ENCODE measurements around the gene ZCCHC3.

ZCCHC3 gene

DNA sequence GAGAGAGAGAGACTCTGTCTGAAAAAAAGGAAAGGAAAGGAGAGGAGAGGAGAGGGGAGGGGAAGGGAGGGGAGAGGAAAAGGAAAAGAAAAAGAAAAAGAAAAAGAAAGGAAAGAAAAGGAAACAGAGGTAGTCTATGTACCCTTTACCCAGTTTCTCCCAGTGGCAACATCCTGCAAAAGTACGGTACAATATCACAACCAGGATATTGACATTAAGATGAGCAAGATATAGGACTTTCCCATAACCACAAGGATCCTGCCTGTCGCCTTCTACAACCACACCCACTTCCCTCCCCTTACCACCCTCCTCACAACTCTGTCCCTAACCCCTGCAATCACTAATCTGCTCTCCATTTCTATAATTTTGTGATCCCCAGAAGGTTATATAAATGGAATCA lies 10.9 kb upstream of the ZCCHC3 start:
- no peak for DNase-seq

DNA sequence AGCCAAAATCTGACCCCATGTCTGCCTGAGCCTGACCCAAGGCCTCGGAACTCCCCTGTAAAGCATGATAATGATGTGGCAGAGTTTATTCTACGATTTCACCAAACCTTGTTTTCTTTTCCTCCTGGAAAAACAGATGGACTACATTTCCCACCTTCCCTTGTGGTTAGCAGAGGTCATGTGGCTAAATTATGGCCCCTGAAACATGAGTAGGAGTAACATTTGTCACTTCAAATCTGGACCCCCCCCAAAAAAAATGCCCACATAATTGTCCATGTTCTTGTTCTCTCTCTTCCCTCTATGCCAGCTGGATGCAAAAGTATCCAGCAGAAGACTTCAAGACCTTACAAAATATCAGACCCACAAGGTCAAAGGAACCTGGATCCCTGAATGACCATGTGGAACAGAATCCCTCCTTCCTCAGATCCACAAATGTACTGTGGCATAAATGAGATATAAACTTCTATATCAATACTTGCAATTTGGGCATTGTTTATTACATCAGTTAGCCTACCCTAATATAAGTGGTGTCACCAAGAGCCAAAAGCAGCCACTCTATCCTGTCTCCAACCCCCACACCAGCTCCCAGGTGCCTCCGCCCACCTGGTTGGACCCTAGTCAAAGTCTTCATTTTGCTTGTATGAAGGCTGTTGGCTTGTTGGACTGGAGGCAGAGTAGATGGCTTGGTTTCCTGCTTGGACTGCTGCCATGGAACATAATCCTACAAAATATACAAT lies 8.2 kb upstream of the ZCCHC3 start:
- DNase-seq: no peak

- no peak for DNase-seq
These were observed 7.7 kb upstream of the ZCCHC3 start for GRCh38 chr20:289693-290083.

DNA sequence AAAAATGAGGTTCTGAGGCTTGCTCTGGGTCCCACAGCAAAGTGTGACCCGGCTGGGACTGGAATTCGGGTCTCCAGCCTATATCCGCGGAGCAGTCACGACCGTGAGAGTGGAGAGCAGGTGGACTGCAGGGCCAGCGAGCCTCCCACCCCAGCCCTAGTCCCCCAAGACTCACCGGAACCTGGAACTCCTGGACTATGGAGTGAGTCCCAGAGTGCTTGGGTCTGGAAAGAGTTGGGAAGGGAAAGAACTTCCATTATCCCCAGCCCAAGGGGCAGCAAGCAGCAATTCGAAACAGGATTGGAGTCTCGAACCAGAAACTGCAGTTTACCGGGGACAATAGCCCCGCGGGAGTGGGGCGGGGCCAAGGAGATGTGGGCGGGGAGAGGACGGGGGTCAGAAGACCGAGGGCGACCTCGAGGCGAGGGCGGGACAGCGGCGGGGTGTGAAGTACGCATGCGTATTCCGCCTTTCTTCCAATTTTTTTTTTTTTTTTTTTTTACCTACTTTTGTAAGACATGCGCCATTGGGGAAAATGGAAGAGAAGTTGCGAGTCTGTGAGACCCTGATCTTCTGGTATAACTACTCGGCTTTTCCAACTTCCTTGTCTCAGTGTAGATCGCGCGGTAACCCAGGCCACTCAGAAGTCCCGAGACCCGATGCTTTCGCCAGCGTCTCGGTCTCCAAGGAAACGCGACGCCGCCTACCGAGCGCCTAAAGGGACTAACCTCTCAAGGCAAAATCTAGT lies 7.1 kb upstream of the ZCCHC3 start, which contains the start of gene C20orf96:
Gene C20orf96 (minus strand): TSS at position 667 of the 748 bp plus-strand sequence. CDS start 140 bp downstream, at position 527.
- peak; percentile 82 for DNase-seq

DNA sequence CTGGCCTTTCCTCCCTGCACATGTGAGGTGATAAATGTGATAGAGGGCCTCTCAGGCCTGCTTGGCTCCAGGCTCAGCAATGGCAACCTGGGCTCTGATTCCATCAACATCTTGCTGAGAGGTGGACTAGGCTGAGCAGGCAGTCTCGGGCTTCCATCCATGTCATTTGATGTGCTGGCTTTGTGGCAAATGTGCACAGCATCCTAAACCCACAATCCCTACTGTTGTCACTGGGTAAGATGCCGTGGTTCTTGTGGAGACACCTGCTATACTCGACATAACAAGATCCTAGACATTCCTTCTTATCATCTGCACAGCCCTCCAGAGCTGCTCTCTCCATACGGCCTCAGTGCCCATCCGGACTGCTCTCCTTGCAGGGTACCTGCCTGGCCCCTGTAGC lies 2.8 kb upstream of the ZCCHC3 start:
- no peak for DNase-seq

DNA sequence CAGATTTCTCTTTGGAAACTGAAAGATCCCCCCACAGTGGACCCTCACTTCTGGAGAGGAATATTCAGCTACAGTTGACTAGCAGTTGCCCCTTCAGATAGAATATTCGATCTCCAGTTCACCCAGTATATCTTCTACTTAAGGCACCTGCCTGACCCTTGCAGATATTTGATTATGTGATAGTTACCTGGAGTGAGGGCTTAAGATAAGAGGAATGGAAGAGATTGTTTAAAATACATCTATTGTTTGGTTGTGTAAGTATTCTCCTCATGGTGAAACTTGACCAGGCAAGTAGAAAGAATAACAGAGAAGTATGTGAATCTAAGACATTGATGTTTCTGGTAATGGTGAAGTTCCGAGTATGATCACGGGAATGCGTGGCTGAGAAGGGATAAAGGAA lies 1.6 kb upstream of the ZCCHC3 start:
- DNase-seq: no peak

- peak; percentile 63 for DNase-seq
These were observed 780 bp downstream of the ZCCHC3 start for GRCh38 chr20:297925-298775.

DNA sequence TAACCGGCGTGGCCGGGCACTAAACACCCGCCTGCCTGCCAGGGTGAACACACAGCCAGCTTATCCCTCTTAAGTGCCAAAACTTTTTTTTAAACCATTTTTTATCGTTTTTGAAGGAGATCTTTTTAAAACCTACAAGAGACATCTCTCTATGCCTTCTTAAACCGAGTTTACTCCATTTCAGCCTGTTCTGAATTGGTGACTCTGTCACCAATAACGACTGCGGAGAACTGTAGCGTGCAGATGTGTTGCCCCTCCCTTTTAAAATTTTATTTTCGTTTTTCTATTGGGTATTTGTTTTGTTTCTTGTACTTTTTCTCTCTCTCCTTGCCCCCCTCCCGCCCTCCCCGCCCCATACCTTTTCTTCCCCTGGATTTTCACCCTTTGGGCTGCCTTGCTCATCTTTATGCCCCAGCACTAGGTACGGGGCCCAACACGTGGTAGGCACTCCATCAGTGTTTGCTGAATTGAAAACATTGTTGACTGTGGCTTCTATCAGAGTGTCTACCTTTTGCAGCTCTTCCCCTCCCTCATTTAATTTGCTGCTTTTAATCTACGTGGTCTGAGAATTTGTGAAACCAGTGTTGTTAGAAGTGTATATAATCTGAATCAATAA lies 1.5 kb downstream of the ZCCHC3 start:
- no peak for DNase-seq

- no peak for DNase-seq
These were observed 3.1 kb downstream of the ZCCHC3 start for GRCh38 chr20:300345-300990.

GRCh38 chr20:301886-302848 lies 4.8 kb downstream of the ZCCHC3 start:
- no peak for DNase-seq

DNA sequence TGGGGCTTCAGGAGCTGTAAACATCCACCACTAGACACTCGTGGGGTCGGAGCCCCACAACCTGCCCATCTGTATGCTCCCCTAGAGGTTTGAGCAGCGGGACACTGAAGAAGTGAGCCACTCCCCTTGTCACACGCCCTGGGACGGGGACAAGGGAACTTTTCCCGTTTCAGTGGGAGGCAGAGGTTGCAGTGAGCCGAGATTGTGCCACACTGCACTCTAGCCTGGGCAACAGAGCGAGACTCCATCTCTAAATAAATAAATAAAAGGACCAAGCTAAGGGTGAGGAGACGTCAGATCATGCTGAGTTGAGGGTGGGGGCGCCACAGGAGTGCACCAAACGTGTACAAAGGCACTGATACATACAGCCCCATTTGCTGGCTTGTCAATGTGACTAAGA lies 8.4 kb downstream of the ZCCHC3 start:
- no peak for DNase-seq

DNA sequence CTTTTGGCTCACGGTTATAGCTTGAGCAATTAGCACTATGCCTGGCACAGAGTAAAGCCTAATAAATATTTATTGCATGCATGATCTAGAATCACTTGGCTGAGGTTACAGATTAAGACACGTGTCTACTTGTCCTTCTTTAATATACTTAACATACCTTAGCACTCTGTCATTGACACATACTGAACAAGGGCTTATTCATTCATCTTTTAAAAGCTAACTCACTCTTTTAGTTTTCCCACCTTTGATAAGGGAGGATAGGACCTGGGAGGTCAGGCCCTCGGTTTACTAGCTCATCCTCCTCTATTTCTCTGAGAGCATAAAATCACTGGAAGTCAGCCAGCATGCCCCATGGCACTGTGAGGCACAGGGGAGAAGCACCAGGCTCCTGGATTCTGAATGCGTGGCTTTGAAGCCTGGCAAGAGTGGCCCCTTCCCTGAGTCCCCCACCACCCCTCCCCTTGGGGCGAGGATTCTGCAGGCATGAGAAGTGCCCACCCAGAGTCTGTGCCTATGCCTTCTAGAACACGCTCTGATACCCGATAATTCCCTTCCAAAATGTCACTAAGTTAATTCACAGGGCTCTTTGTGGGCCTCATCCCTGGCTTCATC lies 11.2 kb downstream of the ZCCHC3 start:
- DNase-seq: no peak

- DNase-seq: no peak
These were observed 12.0 kb downstream of the ZCCHC3 start for GRCh38 chr20:309306-309840.

DNA sequence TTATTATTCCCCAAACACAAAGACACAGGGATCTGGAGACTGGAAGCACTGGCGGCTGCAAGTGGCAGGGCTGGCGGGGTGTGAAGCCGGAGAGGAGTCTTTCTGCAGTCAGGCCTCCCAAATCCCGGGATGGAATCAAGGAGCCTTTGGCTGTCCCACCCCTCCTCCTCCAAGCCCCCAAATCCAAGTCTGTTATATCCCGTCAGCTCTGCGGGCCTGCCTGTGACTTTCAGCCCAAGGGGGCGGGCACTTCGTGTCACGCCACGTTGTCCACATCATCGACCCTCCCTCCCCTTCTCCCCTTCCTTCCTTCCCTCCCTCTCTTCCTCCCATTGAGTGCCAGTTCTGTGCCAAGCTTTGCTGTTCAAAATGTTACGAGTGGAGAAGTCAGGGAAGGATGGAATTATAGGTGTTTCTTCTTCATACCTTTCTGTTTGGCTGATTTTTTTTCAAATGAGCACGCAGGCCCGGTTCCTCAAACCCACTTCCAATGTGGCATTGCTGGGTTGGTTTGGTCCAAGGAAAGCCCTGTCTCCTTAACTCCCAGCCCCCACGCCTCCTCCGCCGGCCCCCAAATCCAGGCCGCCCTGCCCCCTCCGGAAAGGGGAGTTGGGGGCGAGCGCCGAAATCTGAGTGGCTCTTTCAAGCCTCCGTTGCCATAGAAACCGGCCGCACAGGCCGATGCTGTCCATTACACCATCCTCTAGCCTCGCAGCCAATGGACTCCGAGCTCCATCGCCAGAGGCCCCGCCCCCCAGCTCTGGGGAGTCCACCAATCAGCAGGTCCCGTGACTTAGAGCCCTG lies 12.7 kb downstream of the ZCCHC3 start:
- DNase-seq: peak; percentile 98

DNA sequence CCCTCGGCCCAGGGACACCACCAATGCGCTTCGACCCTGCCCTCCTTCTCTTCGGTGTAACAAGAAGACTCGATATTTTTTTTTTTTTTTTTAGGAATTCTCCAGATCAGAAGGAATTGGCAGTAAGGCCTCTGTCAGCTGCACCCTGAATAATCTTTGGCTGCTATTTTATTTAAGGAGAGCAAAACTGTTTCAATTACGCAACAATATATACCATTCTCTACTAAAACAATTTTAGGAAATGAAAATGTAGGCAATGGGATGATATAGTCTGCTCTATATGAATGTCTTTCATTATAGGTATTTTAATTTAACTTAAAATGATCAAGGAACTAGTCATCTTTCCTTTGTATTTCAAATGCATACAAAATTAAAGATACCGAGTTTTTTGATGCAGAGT lies 13.3 kb downstream of the ZCCHC3 start:
- DNase-seq: no peak

GRCh38 chr20:311609-312008 lies 14.2 kb downstream of the ZCCHC3 start:
- no peak for DNase-seq

GRCh38 chr20:312067-312466 lies 14.7 kb downstream of the ZCCHC3 start:
- no peak for DNase-seq

- DNase-seq: no peak
These were observed 15.5 kb downstream of the ZCCHC3 start for GRCh38 chr20:312866-313265.

GRCh38 chr20:313402-313801 lies 16.0 kb downstream of the ZCCHC3 start:
- DNase-seq: no peak

DNA sequence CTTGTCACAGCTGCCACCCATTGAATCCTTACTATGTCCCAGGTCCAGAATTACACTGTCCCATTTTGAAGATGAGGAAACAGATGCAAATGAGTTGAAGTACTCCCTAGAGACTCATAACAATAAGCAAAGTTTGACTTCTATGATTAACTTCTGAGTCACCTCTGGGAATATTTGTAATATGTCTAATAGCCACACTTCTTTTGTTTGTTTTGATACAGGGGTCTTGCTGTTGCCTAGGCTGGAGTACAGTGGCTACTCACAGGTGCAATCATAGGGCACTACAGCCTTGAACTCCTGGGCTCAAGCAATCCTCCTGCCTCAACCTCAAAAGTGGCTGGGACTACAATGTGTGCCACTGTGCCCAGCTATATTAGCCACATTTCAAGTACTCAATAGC lies 16.6 kb downstream of the ZCCHC3 start:
- no peak for DNase-seq
